HepG2 (cell line): ENCODE results near the gene CPLANE1. TPM values are rescaled to one million over a fixed set of nuclear protein-coding genes. Genes with fewer than 3 reads are reported as not detected.

Source experiments
- ATAC-seq: fragments of 200-7000 bp; cut with Tn5 transposase; 3 replicates; pipeline ENCODE4 v1.9.1; 2020; ENCODE audit warnings: mild to moderate bottlenecking, moderate library complexity
- BruUV-seq: library from RNA; stranded (reverse); fragments of 400-500 nt; replicated peaks from 2 replicates; lab custom pipeline; 2021; lab: Mats Ljungman, UMichigan
- CTCF ChIA-PET: fragments of 300-600 bp; formaldehyde crosslinking; extraction: SDS; loops from one replicate; lab custom pipeline; 2021; ENCODE audit warnings: low total read pairs, inconsistent platforms, low intra/inter-chr PET ratio; lab: Yijun Ruan, JAX
- POLR2A ChIA-PET: fragments of 350-600 bp; sonication (Branson Sonifier 250); formaldehyde crosslinking; loops from one replicate; lab custom pipeline; 2020; ENCODE audit warnings: antibody characterized with exemption, inconsistent platforms; lab: Yijun Ruan, JAX
- DNase-seq: peaks from one replicate; pipeline ENCODE4 v3.0.0-alpha.2; 2015; ENCODE audit warnings: low spot score
- FAIRE-seq: peaks from 3 replicates; lab custom pipeline; 2011; peaks lifted over from hg19 to GRCh38; lab: Jason Lieb, UNC
- H2AFZ ChIP-seq: one replicate; pipeline ENCODE4 v1.6.1; 2011; ENCODE audit warnings: low read length, inconsistent platforms
- H3K27ac ChIP-seq: fragments of 300-600 bp; 3 replicates; pipeline ENCODE4 v1.8.0; 2011; ENCODE audit warnings: mixed run types, mild to moderate bottlenecking, mixed read lengths, low read length, inconsistent platforms; ENCODE audit not compliant: insufficient read depth; ENCODE audit errors: extremely low read length
- H3K27me3 ChIP-seq, 2 experiments: fragments of 200-600 bp in 1 of 2; 2 replicates in 1 of 2; 3 replicates in 1 of 2; pipeline versions ENCODE4 v1.6.0 to v1.8.0; 2011; ENCODE audit warnings: low read length in 2 of 2, mild to moderate bottlenecking in 2 of 2, moderate library complexity in 2 of 2, inconsistent platforms in 1 of 2; ENCODE audit not compliant: insufficient read depth in 2 of 2, control insufficient read depth in 1 of 2
- H3K36me3 ChIP-seq, 2 experiments: fragments of 200-600 bp in 1 of 2; replicated peaks in 1 of 2; 2 replicates in 1 of 2; 3 replicates in 1 of 2; pipeline versions ENCODE4 v1.5.1 to v1.8.0; 2011; ENCODE audit warnings: low read length in 2 of 2, inconsistent platforms in 1 of 2; ENCODE audit not compliant: insufficient read depth in 2 of 2, control insufficient read depth in 1 of 2
- H3K4me1 ChIP-seq: 2 replicates; pipeline ENCODE4 v1.5.1; 2012; ENCODE audit warnings: low read length, inconsistent platforms; ENCODE audit not compliant: insufficient read depth
- H3K4me2 ChIP-seq: 2 replicates; pipeline ENCODE4 v1.6.0; 2011; ENCODE audit warnings: low read depth, low read length, inconsistent platforms
- H3K4me3 ChIP-seq, 3 experiments: fragments of 200-600 bp in 1 of 3; sonication (generic), shearing (Covaris generic) in 1 of 3; replicated peaks in 1 of 3; 2 replicates each; pipeline ENCODE4 v1.5.1; 2011 to 2016; ENCODE audit warnings: low read length in 3 of 3, inconsistent platforms in 2 of 3, low read depth in 2 of 3, mild to moderate bottlenecking in 2 of 3, control low read depth in 1 of 3, mixed read lengths in 1 of 3; ENCODE audit not compliant: insufficient read depth in 1 of 3
- H3K79me2 ChIP-seq: one replicate; pipeline ENCODE4 v1.6.1; 2011; ENCODE audit warnings: low read length, inconsistent platforms; ENCODE audit not compliant: insufficient read depth
- H3K9ac ChIP-seq: 2 replicates; pipeline ENCODE4 v1.6.0; 2011; ENCODE audit warnings: mild to moderate bottlenecking, low read depth, low read length, inconsistent platforms; ENCODE audit not compliant: insufficient read depth
- H3K9me3 ChIP-seq: 2 replicates; pipeline ENCODE4 v1.5.1; 2012; ENCODE audit warnings: mild to moderate bottlenecking, low read length
- H4K20me1 ChIP-seq: 2 replicates; pipeline ENCODE4 v1.6.0; 2011; ENCODE audit warnings: inconsistent platforms, mild to moderate bottlenecking, low read length, moderate library complexity; ENCODE audit not compliant: insufficient read depth
- CBFB ChIP-seq: sonication (generic); formaldehyde crosslinking; IDR thresholded peaks from 2 replicates; pipeline ENCODE4 v1.4.0; 2020; ENCODE audit warnings: missing genetic modification reagents
- HNRNPK ChIP-seq: fragments of 200-400 bp; formaldehyde crosslinking; IDR thresholded peaks from 2 replicates; pipeline ENCODE4 v1.6.1; 2018; ENCODE audit warnings: low read length, low read depth, moderate library complexity, mild to moderate bottlenecking; ENCODE audit not compliant: poor library complexity, severe bottlenecking
- NCOA1 ChIP-seq: sonication (generic); formaldehyde crosslinking; IDR thresholded peaks from 2 replicates; pipeline ENCODE4 v1.9.0; 2021; ENCODE audit warnings: missing genetic modification reagents
- SMARCC2 ChIP-seq: fragments of 450-650 bp; IDR thresholded peaks from 2 replicates; pipeline ENCODE4 v1.6.1; 2017; ENCODE audit warnings: antibody characterized with exemption, mild to moderate bottlenecking
- SOX13 ChIP-seq, 3 experiments: fragments of 450-650 bp in 1 of 3; sonication (generic) in 1 of 3; formaldehyde crosslinking in 1 of 3; IDR thresholded peaks in 2 of 3; conservative IDR thresholded peaks in 1 of 3; 2 replicates each; pipeline versions ENCODE4 v1.5.0 to v1.6.1; 2016 to 2020; ENCODE audit warnings: antibody characterized with exemption in 1 of 3, mild to moderate bottlenecking in 1 of 3, missing compliant biosample characterization in 1 of 3, missing genetic modification reagents in 1 of 3, moderate library complexity in 1 of 3
- WGBS: methylation state at CpG from one replicate; pipeline ENCODE4 v1.1.6; 2017; ENCODE audit warnings: low lambda C conversion rate; 5-methylcytosine and 5-hydroxymethylcytosine counted together
- in situ Hi-C: cut with HindIII; loops from 2 replicates; pipeline ENCODE4 v1.10.0; 2017; ENCODE audit warnings: low pct_unique_long_range_greater_than_20kb; ENCODE audit not compliant: extremely low pct_ligation_motif_present
- intact Hi-C: fragments of 100-400 bp; cut with micrococcal nuclease; formaldehyde crosslinking; loops from one replicate; pipeline ENCODE4 v1.10.0; 2022; ENCODE audit not compliant: unreplicated experiment
- polyA plus RNA-seq, 8 experiments: library from polyadenylated mRNA; depleted of rRNA in 3 of 8; stranded (reverse) in 7 of 8; unstranded in 1 of 8; fragments of >200 nt; fragmentation: Illumina TruSeq in 4 of 8; extraction: Trizol in 4 of 8; gene quantifications; 2 replicates each; pipeline versions ENCODE4 v1.2.1 to v1.2.3, GENCODE V29; 2011 to 2016; ENCODE audit warnings: low read depth in 4 of 8, missing spikeins in 1 of 8, mixed read lengths in 1 of 8; ENCODE audit not compliant: insufficient read depth in 1 of 8
- small RNA-seq, 3 experiments: library from RNA; depleted of rRNA; stranded (forward); fragments of <200 nt; gene quantifications; one replicate each; pipeline ENCODE3, GENCODE V24; 2012; ENCODE audit warnings: low read depth in 2 of 3, low replicate concordance in 1 of 3; ENCODE audit not compliant: insufficient read length in 3 of 3, insufficient read depth in 2 of 3
- total RNA-seq, 5 experiments: library from RNA; depleted of rRNA; stranded (reverse); fragments of >200 nt; fragmentation: Illumina TruSeq; extraction: Trizol; gene quantifications; 2 replicates each; pipeline ENCODE4 v1.2.3, GENCODE V29; 2016; ENCODE audit warnings: low read depth in 1 of 5
- TF ChIP-seq, protein P1 (sequence below): sonication (generic); formaldehyde crosslinking; IDR thresholded peaks from 2 replicates; pipeline ENCODE4 v1.9.0; 2021; ENCODE audit warnings: missing genetic modification reagents, borderline replicate concordance

The CPLANE1 gene
- total and polyA plus RNA-seq, 2 of the 13 experiments (the other 11 are each of a cell fraction or from before 2014, with no cell fraction given), result 6.3 to 9.9 TPM

DNA sequence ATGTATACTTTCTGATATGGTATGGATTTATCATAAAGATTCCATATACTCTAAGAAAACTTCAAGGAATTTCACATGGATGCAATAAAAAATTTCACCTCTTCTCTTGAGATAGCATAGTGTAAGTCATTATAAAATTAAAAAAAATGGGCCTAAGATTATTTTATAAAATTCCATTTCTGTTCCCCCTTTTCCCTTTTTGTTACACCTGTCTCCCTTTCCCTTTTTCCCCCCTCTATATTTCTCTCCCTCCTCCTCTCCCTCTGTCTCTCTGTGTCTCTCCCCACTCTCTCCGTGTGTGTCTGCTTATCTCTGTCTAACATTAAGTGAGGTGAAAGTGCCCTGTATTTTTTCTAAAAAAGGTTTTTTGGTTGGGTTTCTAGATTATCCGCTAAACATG lies 192.4 kb downstream of the CPLANE1 start:
- CTCF ChIA-PET, result no interaction called here
- BruUV-seq, result no TSS peak

More for the DNA sequence above, 192.4 kb downstream of the CPLANE1 start:
- ATAC-seq (no peak), DNase-seq (no peak), FAIRE-seq (no peak)
- in situ Hi-C loops, result no loop called here
- no peaks in the 10 kb centered on the region for H4K20me1 ChIP-seq
- intact Hi-C loops, result no loop called here
- 95% methylated on average over 2 of the region's 2 CpGs for WGBS
- no peak overlapping the region for H3K4me3 ChIP-seq
- no peaks in the 10 kb centered on the region for H3K27me3 ChIP-seq
- H3K4me1 ChIP-seq, result no peaks in the 10 kb centered on the region
- no peak overlapping the region for H3K9ac ChIP-seq
- H3K4me2 ChIP-seq, result no peak overlapping the region
- TF ChIP-seq SOX13 (IDR thresholded peaks at IDR 0.05) (no peak), SOX13 (CRISPR knock-in tag; conservative IDR thresholded peaks at IDR 0.05 in 1 of 2, IDR thresholded peaks at IDR 0.05 in 1 of 2) (no peak), CBFB (CRISPR knock-in tag) (no peak), SMARCC2 (no peak), NCOA1 (no peak), HNRNPK (peak; percentile 32)
- TF ChIP-seq, protein P1, sequence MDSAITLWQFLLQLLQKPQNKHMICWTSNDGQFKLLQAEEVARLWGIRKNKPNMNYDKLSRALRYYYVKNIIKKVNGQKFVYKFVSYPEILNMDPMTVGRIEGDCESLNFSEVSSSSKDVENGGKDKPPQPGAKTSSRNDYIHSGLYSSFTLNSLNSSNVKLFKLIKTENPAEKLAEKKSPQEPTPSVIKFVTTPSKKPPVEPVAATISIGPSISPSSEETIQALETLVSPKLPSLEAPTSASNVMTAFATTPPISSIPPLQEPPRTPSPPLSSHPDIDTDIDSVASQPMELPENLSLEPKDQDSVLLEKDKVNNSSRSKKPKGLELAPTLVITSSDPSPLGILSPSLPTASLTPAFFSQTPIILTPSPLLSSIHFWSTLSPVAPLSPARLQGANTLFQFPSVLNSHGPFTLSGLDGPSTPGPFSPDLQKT (CRISPR knock-in tag), result no peak
- TF ChIP-seq, all 625 proteins: peak for 1
- POLR2A ChIA-PET, result no interaction called here
- Histone ChIP-seq H2AFZ (no peak overlapping the region), H3K79me2 (no peaks in the 10 kb centered on the region), H3K27ac (no peak overlapping the region), H3K36me3 (peaks cover 10 to 61% of the 10 kb centered on the region in 2 experiments; a peak in 4 of 5 replicates), H3K9me3 (no peaks in the 10 kb centered on the region)

Small RNA genes within 50 kb of the gene (small RNA-seq; reads per million reads assigned to genes)
- 0 reads per million in 3 experiments for gene C8orf59P2

Other genes starting within 250 kb of the CPLANE1 start
- 57.4 and 90.7 TPM in 2 replicates for gene NUP155, start 121.7 kb upstream of the CPLANE1 start, total RNA-seq (2016; rRNA removed; fragmentation: Illumina TruSeq; extraction: Trizol)
- gene NUP155, start 121.7 kb upstream of the CPLANE1 start, polyA plus RNA-seq (2011; rRNA removed), result 10.0 and 13.0 TPM in 2 replicates
- 30.6 and 40.4 TPM in 2 replicates for gene WDR70, start 129.9 kb upstream of the CPLANE1 start, total RNA-seq (2016; rRNA removed; fragmentation: Illumina TruSeq; extraction: Trizol)
- 10.8 and 14.6 TPM in 2 replicates for gene WDR70, start 129.9 kb upstream of the CPLANE1 start, polyA plus RNA-seq (2011; rRNA removed)